ENCODE data around the gene GLCE. TPM values are rescaled to one million over a fixed set of nuclear protein-coding genes. Genes with fewer than 3 reads are reported as not detected.

GLCE gene
- total RNA-seq (2021) (10.7 to 12.5 TPM (median 11.3 TPM) in 3 replicates), Bru-seq, nascent RNA (percentile 73 among the genes with signal in this experiment)
- long read RNA-seq, experiment 1, full-length matches to known transcripts = 31 of 55 reads
- long read RNA-seq, experiment 1, partial matches to known transcripts = 4 of 55 reads
- long read RNA-seq, experiment 1, other reads (novel, unspliced or antisense) = 20 of 55 reads
- long read RNA-seq, experiment 2, full-length matches to known transcripts = 4 of 13 reads
- long read RNA-seq, experiment 2, partial matches to known transcripts = 0 of 13 reads
- long read RNA-seq, experiment 2, other reads (novel, unspliced or antisense) = 9 of 13 reads
- long read RNA-seq, experiment 3, transcript GLCE-204 (3 exons, 1,308 nt) = major isoform, 12 of 38 reads
- long read RNA-seq, experiment 3, partial matches to known transcripts = 2 of 38 reads
- long read RNA-seq, experiment 3, other reads (novel, unspliced or antisense) = 24 of 38 reads

- Mint-ChIP-seq H3K4me1 (peaks cover 25% of the 10 kb centered on the region), H3K36me3 (no peaks in the 10 kb centered on the region), H3K27me3 (ENCODE audit: low read depth) (peaks cover 17% of the 10 kb centered on the region), H3K27ac (peak within 1 kb of the TSS; percentile 93), H3K9me3 (no peaks in the 10 kb centered on the region), H3K4me3 (peak within 1 kb of the TSS; percentile 95)
- CTCF ChIA-PET = interaction anchor here (0.6 to 2.1 kb wide), 16 partner anchors 17 to 302 kb away, joined by 3 to 16 read pairs (median 4); no protein-coding TSS in a partner anchor
- DNase-seq (ENCODE audit: low spot score) = peak; percentile 97
- peak; percentile 94 for ATAC-seq
- POLR2A ChIA-PET = interaction anchor here (0.8 to 1.4 kb wide), 3 partner anchors 33 to 67 kb away, joined by 3 to 4 read pairs (median 3); no protein-coding TSS in a partner anchor
- TF ChIP-seq ETV6 (CRISPR knock-in tag; IDR thresholded peaks at IDR 0.05) (peak; percentile 74), ESRRA (CRISPR knock-in tag; IDR thresholded peaks at IDR 0.05; ENCODE audit: borderline replicate concordance) (peak; percentile 31; the same call in 1 of the 2 replicates), ZBTB21 (CRISPR knock-in tag; IDR thresholded peaks at IDR 0.05; ENCODE audit: borderline replicate concordance) (no peak), ZNF281 (CRISPR knock-in tag; IDR thresholded peaks at IDR 0.05) (0 out of 2 replicates have a peak, but pooled peaks have one; percentile 37), NFYB (CRISPR knock-in tag; conservative IDR thresholded peaks at IDR 0.05; ENCODE audit: low read depth) (peak; percentile 81), ZNF263 (CRISPR knock-in tag; IDR thresholded peaks at IDR 0.05; ENCODE audit: low read depth) (no peak), CREM (CRISPR knock-in tag; IDR thresholded peaks at IDR 0.05) (no peak), ZNF232 (CRISPR knock-in tag; IDR thresholded peaks at IDR 0.05) (no peak), SP1 (CRISPR knock-in tag; conservative IDR thresholded peaks at IDR 0.05) (peak; percentile 94), USF2 (CRISPR knock-in tag; IDR thresholded peaks at IDR 0.05) (no peak), RELA (CRISPR knock-in tag; IDR thresholded peaks at IDR 0.05; ENCODE audit: borderline replicate concordance) (0 out of 2 replicates have a peak, but pooled peaks have one; percentile 26), TEAD1 (CRISPR knock-in tag; IDR thresholded peaks at IDR 0.05) (no peak), ZNF317 (CRISPR knock-in tag; IDR thresholded peaks at IDR 0.05; ENCODE audit: borderline replicate concordance, low read depth) (no peak), E2F1 (CRISPR knock-in tag; IDR thresholded peaks at IDR 0.05) (no peak)
- TF ChIP-seq, protein P1, sequence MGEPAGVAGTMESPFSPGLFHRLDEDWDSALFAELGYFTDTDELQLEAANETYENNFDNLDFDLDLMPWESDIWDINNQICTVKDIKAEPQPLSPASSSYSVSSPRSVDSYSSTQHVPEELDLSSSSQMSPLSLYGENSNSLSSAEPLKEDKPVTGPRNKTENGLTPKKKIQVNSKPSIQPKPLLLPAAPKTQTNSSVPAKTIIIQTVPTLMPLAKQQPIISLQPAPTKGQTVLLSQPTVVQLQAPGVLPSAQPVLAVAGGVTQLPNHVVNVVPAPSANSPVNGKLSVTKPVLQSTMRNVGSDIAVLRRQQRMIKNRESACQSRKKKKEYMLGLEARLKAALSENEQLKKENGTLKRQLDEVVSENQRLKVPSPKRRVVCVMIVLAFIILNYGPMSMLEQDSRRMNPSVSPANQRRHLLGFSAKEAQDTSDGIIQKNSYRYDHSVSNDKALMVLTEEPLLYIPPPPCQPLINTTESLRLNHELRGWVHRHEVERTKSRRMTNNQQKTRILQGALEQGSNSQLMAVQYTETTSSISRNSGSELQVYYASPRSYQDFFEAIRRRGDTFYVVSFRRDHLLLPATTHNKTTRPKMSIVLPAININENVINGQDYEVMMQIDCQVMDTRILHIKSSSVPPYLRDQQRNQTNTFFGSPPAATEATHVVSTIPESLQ (CRISPR knock-in tag; IDR thresholded peaks at IDR 0.05) = no peak
- TF ChIP-seq, protein P2, sequence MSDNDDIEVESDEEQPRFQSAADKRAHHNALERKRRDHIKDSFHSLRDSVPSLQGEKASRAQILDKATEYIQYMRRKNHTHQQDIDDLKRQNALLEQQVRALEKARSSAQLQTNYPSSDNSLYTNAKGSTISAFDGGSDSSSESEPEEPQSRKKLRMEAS (CRISPR knock-in tag; IDR thresholded peaks at IDR 0.05) = peak; percentile 32
- TF ChIP-seq, protein P3, sequence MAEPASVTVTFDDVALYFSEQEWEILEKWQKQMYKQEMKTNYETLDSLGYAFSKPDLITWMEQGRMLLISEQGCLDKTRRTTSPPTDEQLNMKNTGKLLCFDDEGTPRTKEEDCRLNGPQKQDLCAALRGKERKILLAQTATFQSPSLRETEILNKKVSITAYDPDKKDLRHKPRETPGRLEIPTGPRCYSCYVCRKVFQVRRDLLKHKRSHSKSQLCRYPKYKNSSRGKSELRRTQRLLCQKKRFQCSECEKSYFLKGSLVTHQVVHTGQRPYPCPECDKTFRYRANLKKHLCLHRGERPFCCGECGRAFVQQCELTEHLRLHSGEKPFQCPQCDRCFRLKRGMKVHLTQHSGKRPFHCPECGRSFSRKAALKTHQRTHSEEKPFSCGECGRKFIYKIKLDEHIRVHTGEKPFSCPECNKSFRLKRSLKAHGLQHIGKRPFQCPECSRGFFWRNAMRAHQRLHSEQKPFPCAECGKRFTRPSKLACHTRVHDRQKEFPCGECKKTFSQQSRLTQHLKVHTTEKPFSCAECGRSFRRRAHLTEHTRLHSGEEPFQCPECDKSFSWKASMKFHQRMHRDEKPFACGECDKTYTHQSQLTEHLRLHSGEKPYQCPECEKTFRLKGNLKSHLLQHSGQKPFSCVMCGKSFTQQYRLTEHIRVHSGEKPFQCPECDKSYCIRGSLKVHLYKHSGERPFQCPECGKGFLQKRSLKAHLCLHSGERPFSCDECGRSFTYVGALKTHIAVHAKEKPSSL (CRISPR knock-in tag; conservative IDR thresholded peaks at IDR 0.05) = no peak
- TF ChIP-seq, protein P4, sequence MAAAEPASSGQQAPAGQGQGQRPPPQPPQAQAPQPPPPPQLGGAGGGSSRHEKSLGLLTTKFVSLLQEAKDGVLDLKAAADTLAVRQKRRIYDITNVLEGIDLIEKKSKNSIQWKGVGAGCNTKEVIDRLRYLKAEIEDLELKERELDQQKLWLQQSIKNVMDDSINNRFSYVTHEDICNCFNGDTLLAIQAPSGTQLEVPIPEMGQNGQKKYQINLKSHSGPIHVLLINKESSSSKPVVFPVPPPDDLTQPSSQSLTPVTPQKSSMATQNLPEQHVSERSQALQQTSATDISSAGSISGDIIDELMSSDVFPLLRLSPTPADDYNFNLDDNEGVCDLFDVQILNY (CRISPR knock-in tag; IDR thresholded peaks at IDR 0.05) = peak; percentile 68; the same call in 1 of the 2 replicates
- TF ChIP-seq, protein P5, sequence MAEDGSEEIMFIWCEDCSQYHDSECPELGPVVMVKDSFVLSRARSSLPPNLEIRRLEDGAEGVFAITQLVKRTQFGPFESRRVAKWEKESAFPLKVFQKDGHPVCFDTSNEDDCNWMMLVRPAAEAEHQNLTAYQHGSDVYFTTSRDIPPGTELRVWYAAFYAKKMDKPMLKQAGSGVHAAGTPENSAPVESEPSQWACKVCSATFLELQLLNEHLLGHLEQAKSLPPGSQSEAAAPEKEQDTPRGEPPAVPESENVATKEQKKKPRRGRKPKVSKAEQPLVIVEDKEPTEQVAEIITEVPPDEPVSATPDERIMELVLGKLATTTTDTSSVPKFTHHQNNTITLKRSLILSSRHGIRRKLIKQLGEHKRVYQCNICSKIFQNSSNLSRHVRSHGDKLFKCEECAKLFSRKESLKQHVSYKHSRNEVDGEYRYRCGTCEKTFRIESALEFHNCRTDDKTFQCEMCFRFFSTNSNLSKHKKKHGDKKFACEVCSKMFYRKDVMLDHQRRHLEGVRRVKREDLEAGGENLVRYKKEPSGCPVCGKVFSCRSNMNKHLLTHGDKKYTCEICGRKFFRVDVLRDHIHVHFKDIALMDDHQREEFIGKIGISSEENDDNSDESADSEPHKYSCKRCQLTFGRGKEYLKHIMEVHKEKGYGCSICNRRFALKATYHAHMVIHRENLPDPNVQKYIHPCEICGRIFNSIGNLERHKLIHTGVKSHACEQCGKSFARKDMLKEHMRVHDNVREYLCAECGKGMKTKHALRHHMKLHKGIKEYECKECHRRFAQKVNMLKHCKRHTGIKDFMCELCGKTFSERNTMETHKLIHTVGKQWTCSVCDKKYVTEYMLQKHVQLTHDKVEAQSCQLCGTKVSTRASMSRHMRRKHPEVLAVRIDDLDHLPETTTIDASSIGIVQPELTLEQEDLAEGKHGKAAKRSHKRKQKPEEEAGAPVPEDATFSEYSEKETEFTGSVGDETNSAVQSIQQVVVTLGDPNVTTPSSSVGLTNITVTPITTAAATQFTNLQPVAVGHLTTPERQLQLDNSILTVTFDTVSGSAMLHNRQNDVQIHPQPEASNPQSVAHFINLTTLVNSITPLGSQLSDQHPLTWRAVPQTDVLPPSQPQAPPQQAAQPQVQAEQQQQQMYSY (CRISPR knock-in tag; IDR thresholded peaks at IDR 0.05) = no peak; the same call in 1 of the 2 replicates
Observed at GRCh38 chr15:69160141-69160993, at the start of gene GLCE. Gene GLCE, plus strand, starts transcription at chr15:69160635. Its CDS starts 95,172 bp downstream, at chr15:69255807.

Data from WTC11 (cell line).